Spinal cord (tissue), 10 donors: ENCODE measurements around the gene CCDC82. TPM values are rescaled to one million over a fixed set of nuclear protein-coding genes. Genes with fewer than 3 reads are reported as not detected.
A peak's percentile ranks its signal among the peaks of the same experiment; 100 is the strongest.
"Not testable (repeated sequence)": the region's sequence is repeated elsewhere in the genome, so short reads cannot be mapped to it uniquely, and the experiment has no call there.

Experiments used
- DNase-seq, 6 donors: peaks; one replicate each; pipeline versions ENCODE4 v3.0.0 to v3.0.0-alpha.2; 2013 to 2015; ENCODE audit warnings: low spot score in 6 of 6, low read depth in 4 of 6
- H3K27ac ChIP-seq: one replicate; pipeline ENCODE4 v1.5.1; 2013; ENCODE audit warnings: low read depth, low read length, control low read depth
- H3K27me3 ChIP-seq: one replicate; pipeline ENCODE4 v1.6.1; 2013; ENCODE audit warnings: low read length; ENCODE audit not compliant: control insufficient read depth, insufficient read depth
- H3K36me3 ChIP-seq: one replicate; pipeline ENCODE4 v1.6.1; 2013; ENCODE audit warnings: low read length; ENCODE audit not compliant: control insufficient read depth, insufficient read depth
- H3K4me1 ChIP-seq: one replicate; pipeline ENCODE4 v1.6.1; 2013; ENCODE audit warnings: low read length; ENCODE audit not compliant: control insufficient read depth, insufficient read depth
- H3K4me3 ChIP-seq: one replicate; pipeline ENCODE4 v1.5.1; 2013; ENCODE audit warnings: low read depth, low read length, control low read depth
- H3K9me3 ChIP-seq: one replicate; pipeline ENCODE4 v1.6.1; 2013; ENCODE audit warnings: low read length; ENCODE audit not compliant: control insufficient read depth, insufficient read depth
- WGBS: methylation state at CpG from one replicate; pipeline ENCODE4 v1.1.5; 2013; ENCODE audit warnings: missing lambda C conversion rate; ENCODE audit not compliant: insufficient coverage; 5-methylcytosine and 5-hydroxymethylcytosine counted together
- long read RNA-seq, 4 donors: transcript quantifications; one replicate each; lab custom pipeline, GENCODE V29; 2026
- polyA plus RNA-seq, 2 donors: library from polyadenylated mRNA; unstranded; fragments of 120-200 nt; gene quantifications; one replicate each; pipeline ENCODE4 v1.2.1, GENCODE V29; 2013; ENCODE audit not compliant: insufficient read length in 2 of 2
- total RNA-seq, 2 donors: library from RNA; depleted of rRNA in 1 of 2; stranded (reverse); fragments of 120-200 nt in 1 of 2; fragments of >200 nt in 1 of 2; gene quantifications; one replicate each; pipeline versions ENCODE4 v1.2.3 to v1.2.4, GENCODE V29; 2013 to 2014
- donor health status: healthy.

Gene CCDC82
- total RNA-seq (10 to 100 TPM; 33.9 to 58.4 TPM), polyA plus RNA-seq (10 to 100 TPM; 56.0 to 76.8 TPM)
- long read RNA-seq, donor 1, full-length matches to known transcripts = 21 of 37 reads
- long read RNA-seq, donor 1, partial matches to known transcripts = 16 of 37 reads
- long read RNA-seq, donor 1, other reads (novel, unspliced or antisense) = 0 of 37 reads
- long read RNA-seq, donor 2, full-length matches to known transcripts = 8 of 17 reads
- long read RNA-seq, donor 2, partial matches to known transcripts = 9 of 17 reads
- long read RNA-seq, donor 2, other reads (novel, unspliced or antisense) = 0 of 17 reads
- long read RNA-seq, donor 3, full-length matches to known transcripts = 6 of 20 reads
- long read RNA-seq, donor 3, partial matches to known transcripts = 14 of 20 reads
- long read RNA-seq, donor 3, other reads (novel, unspliced or antisense) = 0 of 20 reads
- long read RNA-seq, donor 4, full-length matches to known transcripts = 18 of 27 reads
- long read RNA-seq, donor 4, partial matches to known transcripts = 9 of 27 reads
- long read RNA-seq, donor 4, other reads (novel, unspliced or antisense) = 0 of 27 reads

- peak within 1 kb of the TSS; percentile 94 for H3K4me3 ChIP-seq
- no peaks in the 10 kb centered on the region for H3K9me3 ChIP-seq
- H3K4me1 ChIP-seq = no peaks in the 10 kb centered on the region
- 0% methylated on average over 33 of the region's 53 CpGs for WGBS
- no peaks in the 10 kb centered on the region for H3K27me3 ChIP-seq
- peak; percentile 83 to 98 (median 94) for DNase-seq
- peak within 1 kb of the TSS; percentile 78 for H3K27ac ChIP-seq
- H3K36me3 ChIP-seq = no peaks in the 10 kb centered on the region
These were observed at the start of gene CCDC82, which contains the start of gene JRKL for GRCh38 chr11:96389720-96390487. TSS of gene CCDC82 (minus strand) at chr11:96389912. CDS start at chr11:96384747, 5,165 bp downstream. TSS of gene JRKL (plus strand) at chr11:96390013. CDS start at chr11:96390650, 637 bp downstream.

- H3K27me3 ChIP-seq, H3K36me3 ChIP-seq, H3K27ac ChIP-seq, H3K4me1 ChIP-seq, H3K4me3 ChIP-seq, DNase-seq, H3K9me3 ChIP-seq: not testable (repeated sequence)
These were observed 42.9 kb upstream of the CCDC82 start for GRCh38 chr11:96432654-96433053.

GRCh38 chr11:96430668-96431067 is 41.0 kb upstream of the CCDC82 start:
- no peak for DNase-seq
- H3K9me3 ChIP-seq = no peaks in the 10 kb centered on the region
- no peak overlapping the region for H3K27ac ChIP-seq
- no peak overlapping the region for H3K4me3 ChIP-seq
- no peaks in the 10 kb centered on the region for H3K36me3 ChIP-seq
- no CpG with 5 or more reads among the region's 3 CpGs for WGBS
- no peaks in the 10 kb centered on the region for H3K27me3 ChIP-seq
- no peaks in the 10 kb centered on the region for H3K4me1 ChIP-seq

GRCh38 chr11:96424693-96425092 is 35.0 kb upstream of the CCDC82 start:
- H3K4me3 ChIP-seq = no peak overlapping the region
- WGBS = no CpG with 5 or more reads among the region's 2 CpGs
- H3K27me3 ChIP-seq = no peaks in the 10 kb centered on the region
- no peak overlapping the region for H3K27ac ChIP-seq
- no peak for DNase-seq
- H3K4me1 ChIP-seq = no peaks in the 10 kb centered on the region
- H3K36me3 ChIP-seq = no peaks in the 10 kb centered on the region
- peaks cover 1% of the 10 kb centered on the region for H3K9me3 ChIP-seq

DNA sequence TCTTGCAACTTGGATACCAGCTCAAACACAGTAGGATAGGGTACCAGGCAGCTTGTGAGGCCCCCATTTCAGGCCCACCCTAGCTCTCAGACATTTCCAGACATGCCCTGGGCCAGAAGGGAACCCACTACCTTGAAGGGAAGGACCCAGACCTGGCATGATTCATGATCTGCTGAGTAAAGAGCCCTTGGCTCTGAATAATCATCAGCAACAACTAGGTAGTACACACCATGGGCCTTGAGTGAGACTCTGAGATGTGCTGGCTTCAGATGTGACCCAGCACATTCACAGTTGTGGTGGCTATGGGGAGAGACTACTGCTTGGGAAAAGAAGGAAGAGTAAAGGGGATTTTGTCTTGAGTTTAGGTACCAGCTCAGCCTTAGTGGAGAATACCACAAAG is 23.7 kb upstream of the CCDC82 start:
- no peaks in the 10 kb centered on the region for H3K9me3 ChIP-seq
- H3K4me3 ChIP-seq = no peak overlapping the region
- no peak for DNase-seq
- no peaks in the 10 kb centered on the region for H3K36me3 ChIP-seq
- H3K4me1 ChIP-seq = no peaks in the 10 kb centered on the region
- H3K27me3 ChIP-seq = no peaks in the 10 kb centered on the region
- H3K27ac ChIP-seq = no peak overlapping the region

- H3K9me3 ChIP-seq = no peaks in the 10 kb centered on the region
- no peaks in the 10 kb centered on the region for H3K27me3 ChIP-seq
- no CpG with 5 or more reads among the region's 1 CpG for WGBS
- no peak for DNase-seq
- no peak overlapping the region for H3K27ac ChIP-seq
- no peaks in the 10 kb centered on the region for H3K4me1 ChIP-seq
- no peaks in the 10 kb centered on the region for H3K36me3 ChIP-seq
- no peak overlapping the region for H3K4me3 ChIP-seq
These were observed 23.2 kb upstream of the CCDC82 start for GRCh38 chr11:96412761-96413381.

GRCh38 chr11:96411412-96411811 is 21.7 kb upstream of the CCDC82 start:
- DNase-seq, H3K9me3 ChIP-seq, H3K4me1 ChIP-seq, H3K36me3 ChIP-seq, H3K27me3 ChIP-seq, H3K27ac ChIP-seq, H3K4me3 ChIP-seq: not testable (repeated sequence)
- WGBS = 83% methylated on average over 1 of the region's 18 CpGs

- Histone ChIP-seq H3K4me1 (no peaks in the 10 kb centered on the region), H3K27ac (no peak overlapping the region), H3K4me3 (no peak overlapping the region), H3K27me3 (no peaks in the 10 kb centered on the region), H3K36me3 (no peaks in the 10 kb centered on the region), H3K9me3 (no peaks in the 10 kb centered on the region)
- WGBS = no CpG with 5 or more reads among the region's 1 CpG
- DNase-seq = no peak
These were observed 11.0 kb upstream of the CCDC82 start for GRCh38 chr11:96400697-96401096.

GRCh38 chr11:96397863-96398262 is 8.2 kb upstream of the CCDC82 start:
- Histone ChIP-seq H3K4me1 (no peaks in the 10 kb centered on the region), H3K4me3 (no peak overlapping the region), H3K27ac (no peak overlapping the region), H3K27me3 (no peaks in the 10 kb centered on the region), H3K9me3 (no peaks in the 10 kb centered on the region), H3K36me3 (no peaks in the 10 kb centered on the region)
- no peak for DNase-seq
- WGBS = no CpG with 5 or more reads among the region's 3 CpGs
